ENCODE results near the gene GALNT2. TPM values are rescaled to one million over a fixed set of nuclear protein-coding genes. Genes with fewer than 3 reads are reported as not detected.
A peak's percentile ranks its signal among the peaks of the same experiment; 100 is the strongest.

Gene GALNT2
- total and polyA plus RNA-seq, 9 of the 15 experiments (the other 6 are each of a cell fraction or from before 2014, with no cell fraction given) = 1.6 to 106 (median 51.9) TPM

- TF ChIP-seq PBX2 (CRISPR knock-in tag; IDR thresholded peaks at IDR 0.05; ENCODE audit: low read depth) (no peak), PBX2 (tag; conservative IDR thresholded peaks at IDR 0.05; ENCODE audit: low read depth) (peak; percentile 75), ZNF592 (IDR thresholded peaks at IDR 0.05) (peak; percentile 97), ETV1 (tag; conservative IDR thresholded peaks at IDR 0.05; ENCODE audit: low read depth) (peak; percentile 39; the same call in 1 of the 2 replicates), KDM1A (IDR thresholded peaks at IDR 0.05) (no peak), DLX4 (CRISPR knock-in tag; IDR thresholded peaks at IDR 0.05) (no peak), MYBL2 (IDR thresholded peaks at IDR 0.05; ENCODE audit: low read depth) (no peak), MYBL2 (CRISPR knock-in tag; IDR thresholded peaks at IDR 0.05; ENCODE audit: borderline replicate concordance) (no peak), ERF (CRISPR knock-in tag; IDR thresholded peaks at IDR 0.05) (peak; percentile 30; the same call in 1 of the 2 replicates), STAG1 (CRISPR knock-in tag; IDR thresholded peaks at IDR 0.05; ENCODE audit: borderline replicate concordance) (no peak), ZNF121 (CRISPR knock-in tag; conservative IDR thresholded peaks at IDR 0.05) (no peak), E2F3 (CRISPR knock-in tag; IDR thresholded peaks at IDR 0.05) (no peak), NCOA6 (IDR thresholded peaks at IDR 0.05) (no peak), TOE1 (IDR thresholded peaks at IDR 0.05; ENCODE audit: borderline replicate concordance) (peak; percentile 68; the same call in 1 of the 2 replicates), TOE1 (CRISPR knock-in tag; IDR thresholded peaks at IDR 0.05; ENCODE audit: borderline replicate concordance, low read depth) (no peak), KDM2B (CRISPR knock-in tag; IDR thresholded peaks at IDR 0.05) (no peak), DEAF1 (CRISPR knock-in tag; IDR thresholded peaks at IDR 0.05) (0 out of 2 replicates have a peak, but pooled peaks have one; percentile 5), DDX20 (tag; IDR thresholded peaks at IDR 0.05; ENCODE audit: low read depth) (no peak)
These were observed 94.1 kb downstream of the GALNT2 start (continued) for GRCh38 chr1:230160957-230161771.

Measured in K562 (cell line).